K562 (cell line): ENCODE results near the gene RALGPS1. TPM values are rescaled to one million over a fixed set of nuclear protein-coding genes. Genes with fewer than 3 reads are reported as not detected.
A peak's percentile ranks its signal among the peaks of the same experiment; 100 is the strongest.

Source experiments
- BCOR ChIP-seq: fragments of 450-650 bp; IDR thresholded peaks from 2 replicates; pipeline ENCODE4 v1.6.1; 2016
- C11orf30 ChIP-seq: fragments of 450-650 bp; IDR thresholded peaks from 2 replicates; pipeline ENCODE4 v1.6.1; 2016; ENCODE audit warnings: low read depth, mild to moderate bottlenecking
- CCNT2 ChIP-seq: IDR thresholded peaks from 2 replicates; pipeline ENCODE4 v1.6.1; 2011; ENCODE audit warnings: borderline replicate concordance, low read depth, mild to moderate bottlenecking, moderate library complexity, mixed read lengths, low read length; ENCODE audit not compliant: insufficient read length; ENCODE audit errors: extremely low read depth
- E2F6 ChIP-seq, 2 experiments: IDR thresholded peaks; 2 replicates each; pipeline ENCODE4 v1.6.1; 2011; ENCODE audit warnings: borderline replicate concordance in 1 of 2, control low read depth in 1 of 2, low read depth in 1 of 2, low read length in 1 of 2, mild to moderate bottlenecking in 1 of 2, mixed read lengths in 1 of 2, moderate library complexity in 1 of 2; ENCODE audit not compliant: insufficient read depth in 1 of 2, insufficient read length in 1 of 2, poor library complexity in 1 of 2, severe bottlenecking in 1 of 2; ENCODE audit errors: extremely low read depth in 1 of 2
- ESRRB ChIP-seq: fragments of 250-450 bp; sonication (Bioruptor Pico); IDR thresholded peaks from 2 replicates; pipeline ENCODE4 v1.5.0; 2020; ENCODE audit warnings: mild to moderate bottlenecking, moderate library complexity, borderline replicate concordance
- HCFC1 ChIP-seq: IDR thresholded peaks from 2 replicates; pipeline ENCODE4 v1.6.1; 2012; ENCODE audit warnings: low read depth, low read length, improper control_type of control experiment
- HIVEP1 ChIP-seq: fragments of 250-450 bp; sonication (Bioruptor Pico); IDR thresholded peaks from 2 replicates; pipeline ENCODE4 v1.4.0; 2020; ENCODE audit warnings: mild to moderate bottlenecking
- HNRNPLL ChIP-seq: fragments of 200-400 bp; formaldehyde crosslinking; IDR thresholded peaks from 2 replicates; pipeline ENCODE4 v1.6.1; 2017; ENCODE audit warnings: low read length, low read depth, mild to moderate bottlenecking; ENCODE audit not compliant: poor library complexity, severe bottlenecking
- IRF1 ChIP-seq: sonication (generic); formaldehyde crosslinking; IDR thresholded peaks from 2 replicates; pipeline ENCODE4 v1.8.0; 2022; ENCODE audit warnings: missing genetic modification reagents, mild to moderate bottlenecking, borderline replicate concordance
- JUND ChIP-seq, 2 experiments: IDR thresholded peaks; 2 replicates in 1 of 2; 3 replicates in 1 of 2; pipeline ENCODE4 v1.6.1; 2011; ENCODE audit warnings: borderline replicate concordance in 2 of 2, low read depth in 2 of 2, low read length in 2 of 2, improper control_type of control experiment in 1 of 2, missing biosample characterization in 1 of 2, missing genetic modification characterization in 1 of 2, missing genetic modification reagents in 1 of 2
- LCOR ChIP-seq: sonication (generic); formaldehyde crosslinking; IDR thresholded peaks from 2 replicates; pipeline ENCODE4 v1.8.0; 2022; ENCODE audit warnings: mild to moderate bottlenecking, missing genetic modification reagents
- MECOM ChIP-seq: fragments of 250-450 bp; sonication (Bioruptor Pico); IDR thresholded peaks from 2 replicates; pipeline ENCODE4 v1.8.0; 2022; ENCODE audit warnings: inconsistent platforms
- MYC ChIP-seq, 2 experiments: fragments of 250-450 bp in 1 of 2; sonication (Bioruptor Pico) in 1 of 2; IDR thresholded peaks; 2 replicates each; pipeline versions ENCODE4 v1.5.1 to v1.6.1; 2012 to 2021; ENCODE audit warnings: low read depth in 2 of 2, borderline replicate concordance in 1 of 2, improper control_type of control experiment in 1 of 2, low read length in 1 of 2, mild to moderate bottlenecking in 1 of 2, moderate library complexity in 1 of 2
- NR2C1 ChIP-seq, 2 experiments: fragments of 450-650 bp; IDR thresholded peaks; 2 replicates each; pipeline ENCODE4 v1.6.1; 2017; ENCODE audit warnings: mild to moderate bottlenecking in 2 of 2, antibody characterized with exemption in 1 of 2, inconsistent platforms in 1 of 2, missing compliant biosample characterization in 1 of 2, missing genetic modification characterization in 1 of 2
- PRDM10 ChIP-seq: fragments of 450-650 bp; IDR thresholded peaks from 2 replicates; pipeline ENCODE4 v1.6.1; 2018; ENCODE audit not compliant: partially characterized antibody
- ZBTB1 ChIP-seq: sonication (generic); formaldehyde crosslinking; IDR thresholded peaks from 2 replicates; pipeline ENCODE4 v1.8.1; 2023; ENCODE audit warnings: missing genetic modification reagents, low read depth, mild to moderate bottlenecking, borderline replicate concordance
- ZNF436 ChIP-seq: fragments of 250-450, 450-650 bp; sonication (Bioruptor Pico); formaldehyde crosslinking; IDR thresholded peaks from 2 replicates; pipeline ENCODE4 v1.7.0; 2020; ENCODE audit warnings: mild to moderate bottlenecking
- ZNF583 ChIP-seq: fragments of 250-450 bp; sonication (Bioruptor Pico); IDR thresholded peaks from 2 replicates; pipeline ENCODE4 v1.4.0; 2020
- ZNF584 ChIP-seq: fragments of 200-800 bp; sonication (Bioruptor generic); IDR thresholded peaks from 2 replicates; pipeline ENCODE4 v1.6.1; 2016; ENCODE audit warnings: low read depth, mild to moderate bottlenecking, missing genetic modification characterization, missing compliant biosample characterization
- polyA plus RNA-seq, 8 experiments: library from polyadenylated mRNA; depleted of rRNA in 4 of 8; stranded (reverse) in 5 of 8; unstranded in 3 of 8; fragments of >200 nt; fragmentation: Nextera tagmentation in 2 of 8; fragmentation: Illumina TruSeq in 1 of 8; extraction: Ambion mirVana in 2 of 8; extraction: Trizol in 1 of 8; gene quantifications; 2 replicates each; pipeline versions ENCODE4 v1.2.1 to v1.2.3, GENCODE V29; 2011 to 2014; ENCODE audit warnings: inconsistent platforms in 1 of 8, missing spikeins in 1 of 8
- total RNA-seq, 7 experiments: library from RNA; depleted of rRNA in 6 of 7; stranded (reverse); fragments of >200 nt in 6 of 7; fragmentation: Illumina TruSeq in 2 of 7; extraction: Trizol in 2 of 7; gene quantifications; 2 replicates each; pipeline versions ENCODE4 v1.2.1 to v1.2.3, GENCODE V29; 2011 to 2021; ENCODE audit warnings: low replicate concordance in 1 of 7

The RALGPS1 gene
- total and polyA plus RNA-seq, 9 of the 15 experiments (the other 6 are each of a cell fraction or from before 2014, with no cell fraction given): 0.04 to 2.6 (median 1.5) TPM

- TF ChIP-seq PRDM10 (peak; percentile 98), CCNT2 (peak; percentile 43), HIVEP1 (CRISPR knock-in tag) (no peak), ZNF583 (peak; percentile 11; the same call in 1 of the 2 replicates), HNRNPLL (peak; percentile 38), MECOM (CRISPR knock-in tag) (no peak), ZNF436 (CRISPR knock-in tag) (no peak), C11orf30 (no peak), ZNF584 (no peak), BCOR (no peak), JUND (IDR thresholded peaks at IDR 0.05; ENCODE audit: borderline replicate concordance, low read depth, low read length) (peak; percentile 46), JUND (tag; IDR thresholded peaks at IDR 0.05; ENCODE audit: borderline replicate concordance, low read depth, low read length) (no peak), IRF1 (no peak), HCFC1 (peak; percentile 85), ZBTB1 (CRISPR knock-in tag) (no peak), E2F6 (IDR thresholded peaks at IDR 0.05; ENCODE audit: borderline replicate concordance in 1 of 2, extremely low read depth in 1 of 2, insufficient read depth in 1 of 2, insufficient read length in 1 of 2, low read depth in 1 of 2, low read length in 1 of 2, poor library complexity in 1 of 2, severe bottlenecking in 1 of 2) (peak in 1 of 2 experiments; percentile 47), ESRRB (CRISPR knock-in tag) (no peak), NR2C1 (IDR thresholded peaks at IDR 0.05) (no peak), NR2C1 (tag; IDR thresholded peaks at IDR 0.05) (peak; percentile 52; the same call in 1 of the 2 replicates), LCOR (peak; percentile 77; the same call in 1 of the 2 replicates), MYC (IDR thresholded peaks at IDR 0.05; ENCODE audit: low read depth, low read length) (0 out of 2 replicates have a peak, but pooled peaks have one; percentile 43), MYC (CRISPR knock-in tag; IDR thresholded peaks at IDR 0.05; ENCODE audit: borderline replicate concordance, low read depth) (no peak)
Observed at GRCh38 chr9:127244609-127245601, 330.3 kb downstream of the RALGPS1 start (continued).
